Activated CD8-positive, alpha-beta memory T cell treated with anti-CD3 and anti-CD28 coated beads, Interleukin-2, amount 10 ng/mL, durations not matched to agents 7 days and 5 days (primary cell): ENCODE results near the gene OR52H1. TPM values are rescaled to one million over a fixed set of nuclear protein-coding genes. Genes with fewer than 3 reads are reported as not detected.
"Not testable (repeated sequence)": the region's sequence is repeated elsewhere in the genome, so short reads cannot be mapped to it uniquely, and the experiment has no call there.

ENCODE experiments used
- ATAC-seq: fragments of 150-1000 bp; cut with Tn5 transposase; one replicate; pipeline ENCODE4 v1.10.0; 2021; ENCODE audit warnings: moderate library complexity
- CTCF ChIA-PET: fragments of 350-600 bp; sonication (Branson Sonifier 250); formaldehyde crosslinking; loops from one replicate; lab custom pipeline; 2021; ENCODE audit warnings: antibody characterized with exemption; lab: Charles Lee
- DNase-seq: peaks from one replicate; pipeline ENCODE4 v3.0.0-alpha.2; 2020
- H3K27ac Mint-ChIP-seq: one replicate; pipeline ENCODE4 v1.8.0; 2021; ENCODE audit warnings: mild to moderate bottlenecking, mixed read lengths
- H3K27me3 Mint-ChIP-seq: one replicate; pipeline ENCODE4 v1.8.0; 2021; ENCODE audit warnings: mixed read lengths
- H3K36me3 Mint-ChIP-seq: one replicate; pipeline ENCODE4 v1.8.0; 2021; ENCODE audit warnings: mild to moderate bottlenecking, mixed read lengths
- H3K4me1 Mint-ChIP-seq: one replicate; pipeline ENCODE4 v1.8.0; 2021; ENCODE audit warnings: mixed read lengths
- H3K4me3 Mint-ChIP-seq: one replicate; pipeline ENCODE4 v1.8.0; 2021; ENCODE audit warnings: mild to moderate bottlenecking, moderate library complexity, mixed read lengths
- H3K9me3 Mint-ChIP-seq: one replicate; pipeline ENCODE4 v1.8.0; 2022; ENCODE audit warnings: low read depth, mixed read lengths
- total RNA-seq, 2 experiments: library from RNA; stranded (reverse); gene quantifications; one replicate each; pipeline ENCODE4 v1.2.3, GENCODE V29; 2021

OR52H1 gene
- total RNA-seq = not detected

DNA sequence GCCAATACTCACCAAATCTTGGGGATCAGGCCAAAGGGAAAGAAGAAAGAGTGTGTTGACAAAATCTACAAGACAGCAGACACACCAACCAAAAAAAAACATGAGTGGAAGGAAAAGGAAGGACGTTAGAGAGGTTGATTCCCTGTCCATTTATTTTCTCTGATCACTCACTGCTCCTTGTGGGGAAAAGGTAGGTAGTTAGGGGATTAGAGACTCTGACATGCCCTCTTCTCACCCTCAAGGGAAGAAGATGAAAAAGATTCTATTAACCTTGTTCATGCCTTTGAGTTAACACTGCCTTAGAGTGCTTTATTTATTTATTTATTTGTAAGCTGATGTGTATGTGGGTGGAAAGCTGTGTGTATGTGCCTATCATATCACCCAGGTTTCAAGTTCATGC lies at the start of gene OR52H1:
Gene OR52H1, minus strand, starts transcription at position 101 of the 400 bp plus-strand sequence. CDS start 3,035 bp downstream, outside the sequence.
- DNase-seq (no peak), ATAC-seq (no peak)
- Mint-ChIP-seq H3K4me3 (no peak within 1 kb of the TSS), H3K27me3 (peaks cover 9% of the 10 kb centered on the region), H3K27ac (no peak within 1 kb of the TSS), H3K4me1 (no peaks in the 10 kb centered on the region), H3K36me3 (no peaks in the 10 kb centered on the region), H3K9me3 (no peaks in the 10 kb centered on the region)
- CTCF ChIA-PET = no interaction called here

DNA sequence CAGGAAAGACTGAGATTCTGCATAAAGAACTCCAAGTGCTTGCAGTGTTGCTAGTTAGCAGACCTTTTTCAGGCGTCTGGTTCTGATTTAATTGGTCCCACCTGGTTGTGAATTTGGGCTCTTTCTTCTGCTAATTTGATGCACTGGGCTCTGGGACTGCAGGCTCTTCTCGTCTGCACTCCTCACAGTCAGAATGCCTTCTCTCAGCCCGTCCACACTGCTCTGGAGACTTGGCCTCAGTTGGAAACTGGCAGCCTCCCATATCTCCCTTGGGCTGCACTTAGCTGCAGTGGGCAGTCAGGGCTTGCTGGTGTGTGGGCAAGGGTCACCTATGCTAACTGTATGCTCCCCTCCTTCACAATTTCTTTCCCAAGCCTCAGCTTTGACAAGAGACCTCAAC lies 49.6 kb upstream of the OR52H1 start:
- CTCF ChIA-PET = interaction anchor here (1.0 kb wide), 1 partner anchor 22 kb away, joined by 3 read pairs; no protein-coding TSS in a partner anchor
- Mint-ChIP-seq H3K4me1 (peaks cover 12% of the 10 kb centered on the region), H3K27ac (no peak overlapping the region), H3K27me3 (peaks cover 5% of the 10 kb centered on the region), H3K9me3 (no peaks in the 10 kb centered on the region), H3K4me3 (no peak overlapping the region), H3K36me3 (no peaks in the 10 kb centered on the region)
- DNase-seq (no peak), ATAC-seq (no peak)

DNA sequence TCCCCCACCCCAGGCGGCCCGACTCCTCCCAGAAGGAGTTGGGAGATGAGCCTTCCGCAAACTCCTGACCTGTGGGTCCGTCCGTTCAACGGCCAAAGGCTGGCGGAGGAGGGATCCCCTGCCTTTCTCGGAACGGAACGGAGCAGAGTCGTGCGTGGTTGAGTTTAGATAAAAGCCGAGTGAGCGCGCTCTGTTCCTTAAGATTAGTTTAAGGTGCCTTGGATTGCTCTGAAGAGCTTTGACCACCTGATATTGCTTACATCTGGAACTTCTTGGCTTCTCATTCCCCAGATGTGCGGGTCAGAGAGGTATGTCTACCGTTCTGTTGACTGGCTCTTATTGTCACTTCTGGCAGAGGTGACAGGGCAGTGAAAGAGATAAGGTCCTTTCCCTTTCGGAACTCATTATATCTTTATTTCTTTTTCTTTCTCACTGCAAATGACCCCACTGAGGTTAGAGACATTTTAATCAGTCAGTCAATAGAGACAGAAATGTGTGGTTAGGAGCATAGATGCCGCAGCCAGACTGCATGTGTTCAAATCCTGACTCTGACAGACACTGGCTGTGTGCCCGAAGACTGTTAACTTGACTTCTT lies 48.4 kb upstream of the OR52H1 start, which contains the start of gene TRIM6:
Gene TRIM6, plus strand, starts transcription at position 31 of the 595 bp plus-strand sequence. Its CDS starts 261 bp downstream, at position 292.
- ATAC-seq = peak; percentile 27
- H3K4me3 Mint-ChIP-seq = peak within 1 kb of the TSS; percentile 75
- no peaks in the 10 kb centered on the region for H3K36me3 Mint-ChIP-seq
- H3K27ac Mint-ChIP-seq = peak within 1 kb of the TSS; percentile 67
- peaks cover 12% of the 10 kb centered on the region for H3K4me1 Mint-ChIP-seq
- peaks cover 5% of the 10 kb centered on the region for H3K27me3 Mint-ChIP-seq
- CTCF ChIA-PET = interaction anchor here (1.1 kb wide), 1 partner anchor 1409 kb away, joined by 3 read pairs; no protein-coding TSS in a partner anchor
- no peak for DNase-seq
- H3K9me3 Mint-ChIP-seq = no peaks in the 10 kb centered on the region

DNA sequence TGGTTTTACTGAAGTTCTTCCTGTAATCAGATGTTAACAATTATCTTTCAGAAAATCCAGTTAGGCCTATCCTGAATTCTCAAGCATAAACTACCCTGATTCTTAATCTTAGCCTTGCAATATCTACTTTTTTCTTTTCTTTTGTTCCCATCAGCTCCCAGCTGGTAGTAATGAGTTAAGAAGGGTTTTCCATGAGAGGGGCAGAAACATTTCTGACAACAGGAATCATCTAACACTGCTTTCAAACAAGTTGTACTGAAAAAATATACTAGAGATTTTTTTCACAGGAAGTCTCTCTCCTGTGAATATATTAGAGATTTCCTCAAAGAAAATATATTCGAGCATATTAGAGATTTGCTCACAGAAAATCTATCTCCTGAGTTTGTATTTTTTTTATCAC lies 44.8 kb upstream of the OR52H1 start:
- DNase-seq (no peak), ATAC-seq (no peak)
- Mint-ChIP-seq H3K4me3 (no peak overlapping the region), H3K9me3 (no peaks in the 10 kb centered on the region), H3K27ac (no peak overlapping the region), H3K4me1 (peaks cover 12% of the 10 kb centered on the region), H3K27me3 (peaks cover 5% of the 10 kb centered on the region), H3K36me3 (no peaks in the 10 kb centered on the region)
- CTCF ChIA-PET = no interaction called here

DNA sequence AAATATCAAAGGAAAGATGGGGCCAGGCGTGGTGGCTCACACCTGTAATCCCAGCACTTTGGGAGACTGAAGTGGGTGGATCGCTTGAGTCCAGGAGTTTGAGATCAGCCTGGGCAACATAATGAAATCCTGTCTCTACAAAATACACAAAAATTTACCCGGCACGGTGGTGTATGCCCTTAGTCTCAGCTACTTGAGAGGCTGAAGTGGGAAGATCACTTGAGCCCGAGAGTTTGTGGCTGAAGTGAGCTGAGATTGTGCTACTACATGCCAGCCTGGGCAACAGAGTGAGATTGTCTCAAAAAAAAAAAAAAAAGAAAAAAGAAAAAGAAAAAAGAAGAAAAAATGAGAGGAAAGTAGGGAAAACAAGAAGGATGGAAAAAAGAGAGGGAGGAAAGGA lies 44.3 kb upstream of the OR52H1 start:
- CTCF ChIA-PET = no interaction called here
- peaks cover 11% of the 10 kb centered on the region for H3K4me1 Mint-ChIP-seq
- H3K27me3 Mint-ChIP-seq = peaks cover 2% of the 10 kb centered on the region
- DNase-seq (no peak), ATAC-seq (no peak)
- H3K4me3 Mint-ChIP-seq = no peak overlapping the region
- H3K27ac Mint-ChIP-seq = no peak overlapping the region
- no peaks in the 10 kb centered on the region for H3K36me3 Mint-ChIP-seq
- H3K9me3 Mint-ChIP-seq = no peaks in the 10 kb centered on the region

DNA sequence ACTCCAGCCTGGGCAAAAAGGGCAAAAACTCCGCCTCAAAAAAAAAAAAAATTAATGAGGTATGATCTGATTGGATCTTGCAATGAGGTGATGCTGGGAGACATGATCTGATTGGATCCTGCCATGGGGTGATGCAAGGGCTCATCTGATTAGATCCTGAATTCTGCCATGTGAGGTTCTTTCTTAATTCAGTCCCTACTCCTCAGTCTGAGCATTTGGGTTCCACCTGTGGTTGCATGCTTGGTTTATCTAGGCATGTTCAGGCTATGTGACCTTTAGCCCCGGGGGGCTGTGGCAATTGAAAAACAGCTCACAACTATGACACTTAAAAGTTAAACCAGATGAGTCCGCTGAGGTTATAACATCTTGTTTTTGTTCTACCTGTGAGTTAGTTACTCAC lies 43.3 kb upstream of the OR52H1 start:
- H3K27ac Mint-ChIP-seq = no peak overlapping the region
- no peak for ATAC-seq

DNA sequence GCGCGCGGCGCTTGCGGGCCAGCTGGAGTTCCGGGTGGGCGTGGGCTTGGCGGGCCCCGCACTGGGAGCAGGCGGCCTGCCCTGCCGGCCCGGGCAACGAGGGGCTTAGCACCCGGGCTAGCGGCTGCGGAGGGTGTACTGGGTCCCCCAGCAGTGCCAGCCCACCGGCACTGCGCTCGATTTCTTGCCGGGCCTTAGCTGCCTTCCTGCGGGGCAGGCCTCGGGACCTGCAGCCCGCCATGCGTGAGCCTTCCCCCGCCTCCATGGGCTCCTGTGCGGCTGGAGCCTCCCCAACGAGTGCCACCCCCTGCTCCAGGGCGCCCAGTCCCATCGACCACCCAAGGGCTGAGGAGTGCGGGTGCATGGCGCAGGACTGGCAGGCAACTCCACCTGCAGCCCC lies 41.6 kb upstream of the OR52H1 start:
- H3K27me3 Mint-ChIP-seq, CTCF ChIA-PET, H3K4me3 Mint-ChIP-seq, H3K36me3 Mint-ChIP-seq, H3K9me3 Mint-ChIP-seq, H3K27ac Mint-ChIP-seq, ATAC-seq, H3K4me1 Mint-ChIP-seq, DNase-seq: not testable (repeated sequence)

More for the DNA sequence above, 43.3 kb upstream of the OR52H1 start:
- Mint-ChIP-seq H3K27me3 (no peaks in the 10 kb centered on the region), H3K4me3 (no peak overlapping the region), H3K36me3 (no peaks in the 10 kb centered on the region), H3K9me3 (no peaks in the 10 kb centered on the region), H3K4me1 (peaks cover 3% of the 10 kb centered on the region)
- DNase-seq = no peak
- CTCF ChIA-PET = no interaction called here

DNA sequence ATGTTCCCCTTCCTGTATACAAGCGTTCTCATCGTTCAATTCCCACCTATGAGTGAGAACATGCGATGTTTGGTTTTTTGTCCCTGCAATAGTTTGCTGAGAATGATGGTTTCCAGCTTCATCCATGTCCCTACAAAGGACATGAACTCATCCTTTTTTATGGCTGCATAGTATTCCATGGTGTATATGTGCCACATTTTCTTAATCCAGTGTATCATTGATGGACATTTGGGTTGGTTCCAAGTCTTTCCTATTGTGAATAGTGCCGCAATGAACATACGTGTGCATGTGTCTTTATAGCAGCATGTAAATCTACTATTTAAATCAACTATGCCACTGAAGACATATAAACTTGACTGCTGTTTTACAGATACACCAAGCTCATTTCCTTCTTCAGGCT lies 36.1 kb upstream of the OR52H1 start:
- CTCF ChIA-PET, H3K27ac Mint-ChIP-seq, H3K4me3 Mint-ChIP-seq, DNase-seq, H3K9me3 Mint-ChIP-seq, ATAC-seq, H3K4me1 Mint-ChIP-seq, H3K27me3 Mint-ChIP-seq, H3K36me3 Mint-ChIP-seq: not testable (repeated sequence)

DNA sequence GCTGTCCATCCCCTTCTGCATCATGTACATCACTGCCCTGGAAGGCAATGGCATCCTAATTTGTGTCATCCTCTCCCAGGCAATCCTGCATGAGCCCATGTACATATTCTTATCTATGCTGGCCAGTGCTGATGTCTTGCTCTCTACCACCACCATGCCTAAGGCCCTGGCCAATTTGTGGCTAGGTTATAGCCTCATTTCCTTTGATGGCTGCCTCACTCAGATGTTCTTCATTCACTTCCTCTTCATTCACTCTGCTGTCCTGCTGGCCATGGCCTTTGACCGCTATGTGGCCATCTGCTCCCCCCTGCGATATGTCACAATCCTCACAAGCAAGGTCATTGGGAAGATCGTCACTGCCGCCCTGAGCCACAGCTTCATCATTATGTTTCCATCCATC lies 32.7 kb upstream of the OR52H1 start:
- no peaks in the 10 kb centered on the region for H3K27me3 Mint-ChIP-seq
- no peaks in the 10 kb centered on the region for H3K9me3 Mint-ChIP-seq
- DNase-seq = no peak
- no peak overlapping the region for H3K4me3 Mint-ChIP-seq
- no peaks in the 10 kb centered on the region for H3K36me3 Mint-ChIP-seq
- no peak overlapping the region for H3K27ac Mint-ChIP-seq
- CTCF ChIA-PET = no interaction called here
- no peak for ATAC-seq
- no peaks in the 10 kb centered on the region for H3K4me1 Mint-ChIP-seq

DNA sequence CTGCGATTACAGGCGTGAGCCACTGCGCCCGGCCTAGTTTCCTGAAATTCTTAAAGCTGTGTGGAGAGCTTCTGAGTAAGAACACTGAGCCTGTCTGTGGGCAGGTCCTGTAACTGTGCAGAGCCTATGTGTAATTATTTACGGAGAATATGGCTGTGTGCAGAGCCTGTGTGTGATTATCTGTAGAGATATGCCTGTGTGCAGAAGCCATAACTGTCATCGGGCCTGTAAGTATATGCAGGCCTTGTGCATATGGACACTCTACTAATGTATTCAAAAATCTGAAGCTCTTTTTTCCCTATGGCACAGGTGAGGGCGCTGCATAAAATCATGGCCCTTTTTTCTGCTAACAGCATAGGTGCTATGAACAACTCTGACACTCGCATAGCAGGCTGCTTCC lies 32.2 kb upstream of the OR52H1 start, which contains the start of gene OR52B6:
Gene OR52B6, plus strand, starts transcription at position 301 of the 400 bp plus-strand sequence. Its CDS starts 0 bp downstream, at position 301.
- Mint-ChIP-seq H3K27ac (no peak within 1 kb of the TSS), H3K4me1 (no peaks in the 10 kb centered on the region), H3K36me3 (no peaks in the 10 kb centered on the region), H3K27me3 (no peaks in the 10 kb centered on the region), H3K4me3 (no peak within 1 kb of the TSS), H3K9me3 (no peaks in the 10 kb centered on the region)
- CTCF ChIA-PET = no interaction called here
- DNase-seq (no peak), ATAC-seq (no peak)

DNA sequence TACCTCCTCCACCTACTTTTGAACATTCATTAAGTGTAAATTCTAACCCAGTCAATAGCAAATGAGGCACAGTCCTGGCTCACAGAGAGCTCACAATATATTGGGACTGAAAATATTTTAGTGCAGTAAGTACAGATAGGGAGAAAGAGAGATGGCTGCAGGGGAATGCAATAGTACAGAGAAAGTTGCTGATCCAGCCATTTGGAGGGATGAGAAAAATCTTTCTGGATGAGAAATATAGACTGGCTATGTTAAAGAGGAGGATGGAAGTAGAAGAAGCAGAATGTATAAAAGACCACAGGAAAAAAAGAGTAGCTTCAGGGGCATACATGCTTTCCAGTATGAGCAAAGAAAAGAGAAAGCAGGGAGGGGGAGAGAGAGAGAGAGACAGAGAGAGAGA lies 28.8 kb upstream of the OR52H1 start:
- H3K27ac Mint-ChIP-seq = no peak overlapping the region
- no peak for DNase-seq
- CTCF ChIA-PET = no interaction called here
- H3K4me1 Mint-ChIP-seq = no peaks in the 10 kb centered on the region
- ATAC-seq = no peak
- H3K36me3 Mint-ChIP-seq = no peaks in the 10 kb centered on the region
- no peaks in the 10 kb centered on the region for H3K27me3 Mint-ChIP-seq
- no peaks in the 10 kb centered on the region for H3K9me3 Mint-ChIP-seq
- no peak overlapping the region for H3K4me3 Mint-ChIP-seq

DNA sequence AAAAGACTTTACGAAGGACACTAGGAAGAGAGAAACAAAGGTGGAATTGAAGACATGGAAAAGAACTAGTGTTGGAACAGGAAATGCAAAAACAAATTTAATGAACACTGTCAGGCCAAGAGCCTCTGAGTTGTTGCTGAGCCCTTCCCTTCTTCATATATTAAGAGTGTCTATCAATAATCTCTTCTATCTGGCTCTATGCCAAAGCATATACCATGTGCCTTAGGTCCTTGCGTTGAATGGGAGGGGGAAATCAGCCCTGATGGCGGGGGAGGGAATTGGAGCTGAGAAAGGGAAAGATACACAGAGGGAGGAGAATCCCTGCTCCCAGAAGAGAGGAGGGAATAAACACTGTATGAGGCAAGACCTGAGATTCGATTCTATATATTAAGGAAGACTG lies 26.8 kb upstream of the OR52H1 start:
- H3K4me1 Mint-ChIP-seq = peaks cover 10% of the 10 kb centered on the region
- ATAC-seq (no peak), DNase-seq (no peak)
- no peak overlapping the region for H3K27ac Mint-ChIP-seq
- no peaks in the 10 kb centered on the region for H3K36me3 Mint-ChIP-seq
- CTCF ChIA-PET = no interaction called here
- no peaks in the 10 kb centered on the region for H3K9me3 Mint-ChIP-seq
- H3K4me3 Mint-ChIP-seq = no peak overlapping the region
- H3K27me3 Mint-ChIP-seq = peaks cover 2% of the 10 kb centered on the region

DNA sequence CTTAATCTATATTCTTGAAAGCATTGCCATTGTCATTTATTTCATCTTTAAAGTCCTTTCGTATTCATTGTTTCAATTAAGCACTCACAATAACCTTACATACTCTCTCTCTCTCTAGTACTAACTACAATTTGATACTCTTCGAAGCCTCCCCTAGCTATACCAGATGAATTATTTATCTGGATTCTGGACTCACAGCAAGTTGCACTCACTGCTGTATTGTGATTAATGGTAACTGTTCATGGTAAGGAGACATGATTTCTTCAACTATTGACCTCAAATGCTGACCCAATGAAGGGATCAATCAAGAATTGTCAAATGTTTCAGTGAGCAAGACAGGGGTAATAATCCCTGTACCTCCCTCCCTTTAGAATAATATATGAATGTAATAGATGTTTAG lies 26.3 kb upstream of the OR52H1 start:
- DNase-seq = no peak
- ATAC-seq = no peak
- Mint-ChIP-seq H3K9me3 (no peaks in the 10 kb centered on the region), H3K4me3 (no peak overlapping the region), H3K36me3 (no peaks in the 10 kb centered on the region), H3K4me1 (peaks cover 10% of the 10 kb centered on the region), H3K27me3 (peaks cover 2% of the 10 kb centered on the region), H3K27ac (no peak overlapping the region)
- CTCF ChIA-PET = no interaction called here

DNA sequence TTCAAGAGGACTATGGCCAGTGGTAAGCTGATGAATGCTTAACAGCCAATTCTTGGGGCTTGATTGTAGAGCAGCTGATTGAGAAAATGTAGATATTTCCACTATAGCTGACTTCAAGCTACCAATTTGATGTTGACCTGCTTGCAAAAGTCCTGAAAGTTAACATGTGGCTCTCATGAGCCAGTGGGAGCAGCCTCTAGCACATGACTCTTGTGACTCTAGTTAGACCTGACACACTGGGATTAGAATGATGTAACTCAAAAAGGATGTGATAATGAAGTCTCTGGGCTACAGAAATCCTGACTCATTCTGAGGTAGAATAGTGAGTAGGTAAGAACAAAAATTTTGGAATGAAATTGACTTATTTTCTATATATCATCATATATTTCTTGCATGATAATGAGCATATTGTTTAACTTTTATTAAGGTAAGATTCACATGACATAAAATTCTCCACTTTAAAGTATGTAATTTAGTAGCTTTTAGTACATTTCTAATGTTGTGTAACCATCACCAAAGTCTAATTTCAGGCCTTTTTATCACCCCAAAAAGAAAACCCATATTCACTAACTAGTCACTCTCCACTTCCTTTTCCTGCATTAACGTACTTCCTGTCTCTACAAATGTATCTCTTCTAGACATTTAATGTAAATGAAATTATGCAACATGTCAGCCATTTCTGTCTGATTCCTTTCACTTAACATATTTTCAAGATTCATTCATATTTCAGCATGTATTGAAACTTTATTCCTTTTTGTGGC lies 16.1 kb upstream of the OR52H1 start:
- peaks cover 7% of the 10 kb centered on the region for H3K4me1 Mint-ChIP-seq
- no peak for ATAC-seq
- CTCF ChIA-PET = no interaction called here
- H3K4me3 Mint-ChIP-seq = no peak overlapping the region
- no peak overlapping the region for H3K27ac Mint-ChIP-seq
- DNase-seq = no peak
- H3K27me3 Mint-ChIP-seq = peaks cover 11% of the 10 kb centered on the region
- H3K9me3 Mint-ChIP-seq = peaks cover 5% of the 10 kb centered on the region
- H3K36me3 Mint-ChIP-seq = peaks cover 3% of the 10 kb centered on the region
